Measurements from ENCODE around the gene SLC10A3.

SLC10A3 gene
- total RNA-seq, result 25.6 to 36.7 reads per million in 2 donors

DNA sequence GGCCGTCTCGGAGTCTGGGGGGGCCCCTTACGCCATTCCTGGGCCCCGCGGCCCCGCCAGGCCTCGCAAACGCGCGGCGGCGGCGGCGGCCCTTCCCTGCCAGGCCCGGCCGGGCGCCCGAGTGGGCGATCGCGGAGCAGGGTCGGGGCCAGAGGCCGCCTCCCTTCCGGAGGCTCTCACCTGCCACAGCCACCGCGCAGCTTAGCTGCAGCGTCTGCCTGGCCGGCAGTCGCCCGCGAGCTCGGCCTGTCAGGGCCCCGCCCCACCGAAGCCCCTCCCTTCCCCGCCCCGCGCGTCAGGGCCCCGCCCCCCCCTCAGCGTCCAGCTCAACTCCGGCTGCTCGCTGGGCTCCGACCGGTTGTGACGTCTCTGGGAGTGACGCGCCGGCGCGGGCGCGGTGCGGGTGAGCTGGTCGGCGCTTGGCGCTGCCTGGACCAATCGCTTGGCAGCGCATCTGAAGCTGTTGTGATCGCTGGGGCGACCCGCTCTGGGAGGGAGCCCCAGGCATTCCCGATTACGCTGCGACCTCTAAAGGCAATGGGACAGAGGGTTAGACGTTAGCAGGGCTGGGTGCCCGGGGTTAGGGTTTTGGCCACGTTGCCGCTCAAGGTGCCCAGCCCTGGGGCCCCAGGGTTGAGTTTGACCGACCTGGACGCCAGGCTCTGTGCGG lies at the start of gene SLC10A3:
TSS of gene SLC10A3 (minus strand) at position 216 of the 670 bp plus-strand sequence. CDS start 1,689 bp downstream, outside the sequence.
- DNase-seq, result peak; percentile 80

DNA sequence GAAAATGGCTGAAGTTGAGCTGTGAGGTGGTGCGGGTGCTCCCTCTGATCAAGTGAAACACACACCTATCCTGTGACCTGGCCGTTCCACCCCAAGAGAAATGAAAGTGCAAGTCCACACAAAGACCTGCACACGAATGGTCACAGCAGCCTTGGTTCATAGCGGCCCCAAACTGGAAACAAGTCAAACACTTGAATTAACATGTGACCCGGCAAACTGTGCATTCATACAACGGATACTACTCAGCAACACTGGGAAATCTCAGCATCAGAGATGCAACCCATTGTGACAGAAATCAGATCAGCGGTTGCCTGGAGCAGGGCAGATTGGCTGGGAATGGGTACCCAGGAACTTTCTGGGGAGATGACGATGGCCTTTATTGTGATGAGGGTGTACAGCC lies 48.6 kb upstream of the SLC10A3 start:
- no peak for DNase-seq

- DNase-seq, result no peak
These were observed 45.5 kb upstream of the SLC10A3 start for GRCh38 chrX:154535892-154536291.

- peak; percentile 91 for DNase-seq
These were observed 44.3 kb upstream of the SLC10A3 start for GRCh38 chrX:154534526-154535322.

- DNase-seq, result no peak
These were observed 42.3 kb upstream of the SLC10A3 start for GRCh38 chrX:154532690-154533089.

DNA sequence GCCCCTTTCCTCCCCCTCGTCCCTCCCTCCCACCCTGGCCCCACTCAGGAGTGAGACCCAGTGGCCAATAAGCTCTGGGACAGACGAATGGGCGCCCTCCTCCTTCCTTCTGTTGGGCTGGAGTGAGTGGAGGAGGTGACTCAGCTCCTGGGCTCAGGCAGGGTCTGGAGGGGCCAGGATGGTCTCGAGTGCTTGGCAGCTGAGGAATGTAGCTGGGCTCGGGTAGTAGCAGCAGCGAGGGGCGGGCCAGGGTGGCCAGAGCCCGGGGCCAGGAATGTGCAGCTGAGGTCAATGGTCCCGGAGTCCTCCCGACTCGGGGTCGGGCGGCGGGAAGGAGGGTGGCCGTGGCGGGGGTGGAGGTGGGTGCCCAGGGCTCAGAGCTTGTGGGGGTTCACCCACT lies 41.2 kb upstream of the SLC10A3 start:
- DNase-seq, result no peak

DNA sequence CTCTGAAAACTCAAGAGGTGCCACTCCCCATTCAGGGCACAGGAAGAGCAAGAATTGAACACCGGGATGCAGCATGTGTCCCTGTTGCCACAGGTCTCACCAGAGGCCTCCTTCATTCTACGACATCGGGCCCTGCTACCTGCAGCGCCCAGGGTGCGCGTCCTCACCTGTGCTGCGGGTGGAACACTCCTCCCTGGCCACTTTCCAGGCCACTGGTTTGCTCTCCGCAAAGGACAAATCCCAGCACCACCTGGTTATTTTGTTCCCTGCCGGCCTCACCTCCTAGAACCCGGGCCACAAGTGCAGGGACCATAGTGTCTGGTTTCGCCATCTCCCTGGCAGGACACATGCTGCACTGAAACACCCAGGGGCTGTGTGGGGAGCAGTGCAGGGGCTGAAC lies 39.9 kb upstream of the SLC10A3 start:
- DNase-seq, result no peak

- no peak for DNase-seq
These were observed 38.8 kb upstream of the SLC10A3 start for GRCh38 chrX:154529206-154529612.

DNA sequence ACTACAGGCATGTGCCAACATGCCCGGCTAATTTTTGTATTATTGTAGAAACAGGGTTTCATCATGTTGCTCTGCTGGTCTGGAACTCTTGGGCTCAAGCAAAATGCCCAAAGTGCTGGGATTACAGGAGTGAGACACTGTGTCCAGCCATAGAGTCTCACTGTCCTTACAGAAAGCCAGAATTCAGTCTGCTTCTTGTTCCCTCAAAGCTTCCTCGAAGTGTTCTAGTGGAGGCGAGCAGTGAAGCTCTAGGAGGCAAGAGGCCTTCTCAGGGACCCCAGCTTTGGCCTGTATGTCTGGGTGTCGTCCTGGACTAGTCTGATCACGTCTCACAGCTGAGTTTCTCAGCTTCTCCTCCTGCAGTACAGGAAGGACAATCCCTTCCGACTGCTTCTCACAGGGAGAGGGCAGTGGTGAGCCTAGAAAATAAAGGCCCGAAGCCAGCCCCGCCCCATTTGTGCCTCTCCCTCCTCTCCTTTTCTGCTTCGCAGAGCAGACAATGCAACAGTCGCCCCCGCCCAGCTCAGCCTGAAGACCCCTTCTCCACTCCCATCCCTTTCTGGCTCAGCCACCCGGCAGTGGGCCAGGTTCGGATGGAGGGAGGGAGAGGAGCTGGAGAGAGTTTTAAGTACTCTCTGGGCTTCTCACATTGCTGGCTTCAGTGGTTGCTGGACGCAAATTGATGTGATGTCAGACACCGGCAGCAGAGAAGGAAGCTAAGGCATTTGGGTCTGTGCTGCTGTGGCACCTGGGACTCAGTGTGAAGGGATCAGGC lies 36.7 kb upstream of the SLC10A3 start:
- DNase-seq, result no peak

GRCh38 chrX:154525606-154526490 lies 35.4 kb upstream of the SLC10A3 start:
- DNase-seq, result no peak

GRCh38 chrX:154519389-154519788 lies 29.0 kb upstream of the SLC10A3 start:
- DNase-seq, result no peak

GRCh38 chrX:154517101-154517781 lies 26.8 kb upstream of the SLC10A3 start:
- no peak for DNase-seq

GRCh38 chrX:154516656-154517100 lies 26.2 kb upstream of the SLC10A3 start:
- no peak for DNase-seq

GRCh38 chrX:154515966-154516655 lies 25.7 kb upstream of the SLC10A3 start, which contains the start of gene FAM3A:
TSS of gene FAM3A (minus strand) at chrX:154516232. CDS start at chrX:154515772, 460 bp downstream.
- DNase-seq, result peak; percentile 88

DNA sequence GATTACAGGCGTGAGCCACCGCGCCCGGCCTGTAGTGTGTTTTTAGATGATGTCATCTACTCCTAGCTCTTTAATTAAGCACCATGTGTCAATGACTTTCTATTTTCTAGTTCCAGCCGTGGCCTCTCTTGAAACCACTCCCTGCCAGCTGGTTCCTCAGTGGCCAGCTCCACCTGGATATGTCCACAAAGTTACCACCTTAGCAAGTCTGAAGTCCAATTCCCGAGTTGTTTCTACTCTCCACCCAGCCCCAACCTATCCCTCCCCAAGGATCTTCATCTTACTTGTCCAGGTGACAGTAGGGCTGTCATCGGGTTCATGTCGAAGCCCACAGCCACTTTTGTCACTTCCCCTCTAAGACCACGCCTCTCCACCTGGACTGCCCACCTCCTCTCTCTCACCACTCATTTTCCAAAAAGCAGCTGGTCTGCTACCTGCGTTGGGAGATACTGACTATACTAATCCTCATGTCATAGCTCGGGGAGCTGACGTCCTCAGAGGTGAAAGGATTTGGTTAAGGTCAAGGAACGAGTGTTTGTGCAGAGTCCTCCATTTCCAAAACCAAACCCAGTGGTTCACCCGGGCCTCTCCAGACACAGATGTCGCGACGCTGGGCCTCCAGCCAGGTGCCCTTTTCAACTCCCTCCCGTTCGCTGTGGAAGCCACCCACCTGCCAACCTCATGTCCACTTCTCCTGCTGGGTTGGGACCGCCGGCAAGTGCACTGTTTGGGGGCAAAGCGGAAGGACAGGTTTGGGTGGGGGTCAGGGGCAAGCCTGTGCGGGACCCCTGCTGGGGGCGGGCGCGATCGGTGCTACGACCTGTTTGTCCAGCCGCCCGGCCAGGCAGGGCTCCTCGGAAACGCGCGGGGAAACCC lies 24.9 kb upstream of the SLC10A3 start:
- DNase-seq, result no peak

DNA sequence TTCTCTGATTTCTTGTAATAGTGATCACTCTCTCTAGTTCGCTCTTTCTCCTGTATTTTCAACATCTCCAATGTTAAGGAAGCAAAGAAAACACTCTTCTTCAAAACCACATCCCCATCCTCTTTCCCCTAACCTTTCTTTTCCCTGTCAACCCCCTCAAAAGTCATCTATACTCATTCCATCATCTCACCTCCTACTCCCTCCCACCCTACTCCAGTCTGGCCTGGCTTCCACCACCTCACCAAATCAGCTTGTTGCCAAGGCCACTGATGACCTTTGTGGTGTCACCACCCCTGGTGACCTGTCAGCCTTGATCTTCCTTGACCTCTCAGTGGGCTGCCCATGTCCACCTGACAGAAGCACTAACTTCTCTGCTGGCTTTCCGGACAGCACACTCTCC lies 23.3 kb upstream of the SLC10A3 start:
- DNase-seq, result no peak

DNA sequence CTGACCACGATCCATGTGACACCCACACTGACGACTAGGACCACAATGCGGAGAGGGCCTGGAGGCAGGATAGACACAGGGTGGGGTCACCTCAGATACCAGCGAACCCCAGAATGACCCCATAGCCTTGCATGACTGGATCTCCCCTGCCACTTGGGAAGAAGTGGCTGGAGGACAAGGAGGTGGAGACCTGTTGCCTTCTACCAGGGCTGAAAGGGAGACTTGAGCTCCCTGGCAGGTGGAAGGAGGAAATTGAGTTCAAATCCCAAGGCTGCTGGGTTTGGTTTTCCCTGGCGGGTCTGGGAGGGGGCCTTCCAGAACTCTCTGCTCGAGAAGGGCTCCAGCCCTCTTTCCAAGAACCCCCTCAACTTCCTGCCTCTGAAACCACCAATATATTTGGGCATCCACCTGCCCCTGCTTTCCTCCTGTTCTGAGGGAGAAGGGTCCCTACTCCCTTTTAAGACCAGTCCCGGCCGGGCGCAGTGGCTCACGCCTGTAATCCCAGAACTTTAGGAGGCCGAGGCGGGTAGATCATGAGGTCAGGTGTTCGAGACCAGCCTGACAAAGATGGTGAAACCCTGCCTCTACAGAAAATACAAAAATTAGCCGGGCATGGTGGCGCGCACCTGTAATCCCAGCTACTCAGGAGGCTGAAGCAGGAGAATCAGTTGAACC lies 22.6 kb upstream of the SLC10A3 start:
- no peak for DNase-seq

DNA sequence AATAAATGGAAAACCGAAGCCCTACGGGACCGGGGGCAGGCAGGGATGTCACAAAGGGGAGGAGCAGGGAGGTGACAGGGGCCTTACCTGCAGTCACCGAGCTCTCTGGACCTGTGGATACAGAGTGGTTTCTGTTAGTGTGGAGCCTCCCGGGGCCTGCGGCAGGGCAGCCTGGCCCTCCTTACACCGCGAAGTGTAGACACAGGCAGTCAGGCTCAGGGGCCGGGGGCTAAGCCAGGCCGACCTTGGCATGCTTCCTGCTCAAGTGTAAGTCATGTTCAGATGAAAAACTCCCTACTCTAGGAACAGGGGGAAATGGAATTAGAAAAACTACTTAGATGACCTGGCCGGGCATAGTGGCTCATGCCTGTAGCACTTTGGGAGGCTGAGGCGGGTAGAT lies 21.3 kb upstream of the SLC10A3 start:
- DNase-seq, result no peak

- DNase-seq, result no peak
These were observed 19.0 kb upstream of the SLC10A3 start for GRCh38 chrX:154509455-154509854.

Data from T-helper 9 cell (primary cell).